HFFc6 (cell line): Measurements from ENCODE around the gene RENBP. TPM values are rescaled to one million over a fixed set of nuclear protein-coding genes. Genes with fewer than 3 reads are reported as not detected.

Experiments used
- DNase-seq: peaks from one replicate; pipeline ENCODE4 v3.0.0-alpha.2; 2018
- H3K27ac Mint-ChIP-seq: 2 replicates; pipeline ENCODE4 v1.8.0; 2020; ENCODE audit warnings: mild to moderate bottlenecking, mixed read lengths
- H3K27me3 Mint-ChIP-seq: 2 replicates; pipeline ENCODE4 v1.8.0; 2021; ENCODE audit warnings: mild to moderate bottlenecking, moderate library complexity, mixed read lengths; ENCODE audit not compliant: insufficient read depth
- H3K36me3 Mint-ChIP-seq: 2 replicates; pipeline ENCODE4 v1.8.0; 2021; ENCODE audit warnings: low read depth, mixed read lengths
- H3K4me1 Mint-ChIP-seq: 2 replicates; pipeline ENCODE4 v1.8.0; 2020; ENCODE audit warnings: low read depth, mixed read lengths
- H3K4me3 Mint-ChIP-seq: 2 replicates; pipeline ENCODE4 v1.8.0; 2020; ENCODE audit warnings: mild to moderate bottlenecking, moderate library complexity, mixed read lengths
- H3K9me3 Mint-ChIP-seq: 2 replicates; pipeline ENCODE4 v1.8.0; 2020; ENCODE audit warnings: mild to moderate bottlenecking, mixed read lengths
- total RNA-seq, 6 experiments: library from RNA; stranded (reverse); fragmentation: NEBNext Ultra II Directional; extraction: Animal tissue kit (Norgen Biotek cat#: 25700); gene quantifications; 2 replicates in 1 of 6; 3 replicates in 5 of 6; pipeline ENCODE4 v1.2.3, GENCODE V29; 2021
- TF ChIP-seq, protein P1 (sequence below): fragments of 200-600 bp; sonication (generic); IDR thresholded peaks from 2 replicates; pipeline ENCODE4 v1.5.0; 2021; ENCODE audit warnings: antibody characterized with exemption, mild to moderate bottlenecking

RENBP gene
- total RNA-seq, 6 experiments from 2014 or later = 0.23 to 0.75 (median 0.40) TPM; not detected in 2

- H3K27me3 Mint-ChIP-seq = 0 out of 2 replicates have a peak, but pooled peaks cover 4% of the 10 kb centered on the region
- no peaks in the 10 kb centered on the region for H3K9me3 Mint-ChIP-seq
- no peak for DNase-seq
- H3K27ac Mint-ChIP-seq = no peak overlapping the region
- no peaks in the 10 kb centered on the region for H3K36me3 Mint-ChIP-seq
- TF ChIP-seq, protein P1, sequence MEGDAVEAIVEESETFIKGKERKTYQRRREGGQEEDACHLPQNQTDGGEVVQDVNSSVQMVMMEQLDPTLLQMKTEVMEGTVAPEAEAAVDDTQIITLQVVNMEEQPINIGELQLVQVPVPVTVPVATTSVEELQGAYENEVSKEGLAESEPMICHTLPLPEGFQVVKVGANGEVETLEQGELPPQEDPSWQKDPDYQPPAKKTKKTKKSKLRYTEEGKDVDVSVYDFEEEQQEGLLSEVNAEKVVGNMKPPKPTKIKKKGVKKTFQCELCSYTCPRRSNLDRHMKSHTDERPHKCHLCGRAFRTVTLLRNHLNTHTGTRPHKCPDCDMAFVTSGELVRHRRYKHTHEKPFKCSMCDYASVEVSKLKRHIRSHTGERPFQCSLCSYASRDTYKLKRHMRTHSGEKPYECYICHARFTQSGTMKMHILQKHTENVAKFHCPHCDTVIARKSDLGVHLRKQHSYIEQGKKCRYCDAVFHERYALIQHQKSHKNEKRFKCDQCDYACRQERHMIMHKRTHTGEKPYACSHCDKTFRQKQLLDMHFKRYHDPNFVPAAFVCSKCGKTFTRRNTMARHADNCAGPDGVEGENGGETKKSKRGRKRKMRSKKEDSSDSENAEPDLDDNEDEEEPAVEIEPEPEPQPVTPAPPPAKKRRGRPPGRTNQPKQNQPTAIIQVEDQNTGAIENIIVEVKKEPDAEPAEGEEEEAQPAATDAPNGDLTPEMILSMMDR = no peak
- H3K4me3 Mint-ChIP-seq = no peak overlapping the region
- peaks cover 4% of the 10 kb centered on the region for H3K4me1 Mint-ChIP-seq
These were observed 16.8 kb upstream of the RENBP start for GRCh38 chrX:153961292-153961691.

DNA sequence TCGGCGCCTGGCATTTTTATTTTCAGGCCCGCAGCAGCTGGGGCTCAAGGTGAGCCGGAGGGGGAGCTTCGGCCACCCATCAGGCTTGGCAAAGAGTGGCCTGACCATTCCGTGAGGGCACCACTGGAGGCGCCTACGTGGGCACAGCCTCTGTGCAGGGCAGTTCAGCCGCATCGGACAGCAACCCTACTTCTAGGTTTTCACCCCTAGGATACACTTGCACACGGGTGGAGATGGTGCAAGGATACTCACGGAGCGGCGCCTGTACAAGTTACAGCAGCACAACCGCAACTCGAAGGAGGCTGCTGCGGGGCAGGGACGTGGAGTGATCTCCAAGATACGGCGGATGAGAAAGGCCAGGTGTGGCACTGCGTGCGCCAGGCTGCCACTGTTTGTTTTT, 16.3 kb upstream of the RENBP start:
- Mint-ChIP-seq H3K4me1 (no peaks in the 10 kb centered on the region), H3K4me3 (no peak overlapping the region), H3K27ac (no peak overlapping the region), H3K9me3 (no peaks in the 10 kb centered on the region), H3K27me3 (0 out of 2 replicates have a peak, but pooled peaks cover 4% of the 10 kb centered on the region), H3K36me3 (no peaks in the 10 kb centered on the region)
- no peak for DNase-seq
- TF ChIP-seq, protein P1 = no peak

DNA sequence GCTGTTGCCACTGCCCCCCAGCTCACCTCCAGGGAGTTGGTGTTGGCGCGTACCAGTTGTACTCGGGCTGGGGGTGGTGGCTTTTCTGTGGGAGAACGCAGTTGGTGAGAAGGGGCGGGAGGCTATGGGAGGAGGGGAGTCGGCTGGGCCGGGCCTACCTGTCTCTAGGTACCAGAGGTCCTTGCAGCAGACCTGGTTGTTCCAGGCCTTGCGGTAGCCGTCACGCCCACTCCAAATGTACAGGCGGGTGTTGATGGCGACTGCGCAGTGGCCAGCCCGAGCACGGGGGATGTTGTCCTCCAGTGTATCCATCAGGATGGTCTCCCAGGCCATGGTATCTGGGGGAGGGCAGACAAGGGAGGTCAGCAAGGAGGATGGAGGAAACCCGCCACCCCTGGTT, 15.6 kb upstream of the RENBP start:
- no peaks in the 10 kb centered on the region for H3K36me3 Mint-ChIP-seq
- peaks cover 4% of the 10 kb centered on the region; the same call in 1 of the 2 replicates for H3K27me3 Mint-ChIP-seq
- no peak for DNase-seq
- H3K4me3 Mint-ChIP-seq = no peak overlapping the region
- H3K27ac Mint-ChIP-seq = no peak overlapping the region
- H3K9me3 Mint-ChIP-seq = no peaks in the 10 kb centered on the region
- TF ChIP-seq, protein P1 = no peak
- H3K4me1 Mint-ChIP-seq = no peaks in the 10 kb centered on the region

DNA sequence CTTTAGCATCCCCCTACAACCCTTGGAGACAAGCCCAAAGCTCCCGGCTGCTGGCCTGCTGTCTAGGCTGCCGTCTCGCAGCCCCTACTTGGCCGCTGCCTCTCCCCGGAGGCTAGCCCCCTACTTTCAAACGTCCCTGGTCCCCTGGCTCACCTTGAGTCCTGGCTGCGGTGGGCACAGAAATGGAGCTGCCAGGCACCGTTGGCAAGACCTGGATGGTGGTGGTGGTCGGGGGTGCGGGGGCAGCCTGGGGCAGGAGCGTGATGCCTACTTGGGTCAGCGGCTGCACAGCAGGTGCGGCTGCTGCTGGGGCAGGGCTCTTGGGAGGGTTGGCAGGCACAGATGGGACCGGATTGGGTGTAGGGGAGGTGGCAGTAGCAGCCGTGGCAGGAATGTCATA, 15.2 kb upstream of the RENBP start:
- Mint-ChIP-seq H3K4me1 (no peaks in the 10 kb centered on the region), H3K27ac (no peak overlapping the region), H3K27me3 (peaks cover 4% of the 10 kb centered on the region), H3K4me3 (no peak overlapping the region), H3K9me3 (no peaks in the 10 kb centered on the region), H3K36me3 (no peaks in the 10 kb centered on the region)
- no peak for DNase-seq
- TF ChIP-seq, protein P1 = no peak

GRCh38 chrX:153958605-153959004, 14.2 kb upstream of the RENBP start:
- Mint-ChIP-seq H3K27ac (no peak overlapping the region), H3K36me3 (no peaks in the 10 kb centered on the region; the same call in 1 of the 2 replicates), H3K4me3 (no peak overlapping the region), H3K4me1 (no peaks in the 10 kb centered on the region), H3K9me3 (no peaks in the 10 kb centered on the region), H3K27me3 (peaks cover 10% of the 10 kb centered on the region)
- TF ChIP-seq, protein P1 = no peak
- DNase-seq = no peak

GRCh38 chrX:153957224-153957623, 12.8 kb upstream of the RENBP start:
- Mint-ChIP-seq H3K27ac (no peak overlapping the region), H3K27me3 (peaks cover 10% of the 10 kb centered on the region), H3K4me1 (no peaks in the 10 kb centered on the region), H3K36me3 (no peaks in the 10 kb centered on the region; the same call in 1 of the 2 replicates), H3K9me3 (no peaks in the 10 kb centered on the region), H3K4me3 (no peak overlapping the region)
- TF ChIP-seq, protein P1 = no peak
- no peak for DNase-seq
